SU-DHL-6 (cell line): ENCODE data around the gene MAML3.

Source experiments
- H2AFZ ChIP-seq: fragments of 200-600 bp; sonication (generic); 2 replicates; pipeline ENCODE4 v1.6.1; 2014; ENCODE audit warnings: low read depth, mild to moderate bottlenecking, moderate library complexity, mixed read lengths, antibody characterized with exemption, low read length; ENCODE audit not compliant: severe bottlenecking
- H3F3A ChIP-seq: fragments of 200-600 bp; shearing (Covaris generic); 2 replicates; pipeline ENCODE4 v1.6.0; 2016; ENCODE audit warnings: antibody characterized with exemption, mild to moderate bottlenecking; ENCODE audit not compliant: insufficient read depth
- H3K27ac ChIP-seq: fragments of 200-600 bp; sonication (generic); 2 replicates; pipeline ENCODE4 v1.5.1; 2016; ENCODE audit warnings: low read depth, mild to moderate bottlenecking, low read length, moderate library complexity, mixed read lengths
- H3K27me3 ChIP-seq: fragments of 200-600 bp; sonication (generic), shearing (Covaris generic); 2 replicates; pipeline ENCODE4 v1.6.0; 2014; ENCODE audit warnings: mild to moderate bottlenecking, low read length
- H3K36me3 ChIP-seq: fragments of 200-600 bp; sonication (generic); 2 replicates; pipeline ENCODE4 v1.6.1; 2014; ENCODE audit warnings: mild to moderate bottlenecking, low read length, mixed read lengths
- H3K4me2 ChIP-seq: fragments of 300-600, 200-600 bp; shearing (Covaris generic), sonication (generic); 2 replicates; pipeline ENCODE4 v1.6.0; 2014; ENCODE audit warnings: low read length, low read depth, mild to moderate bottlenecking; ENCODE audit not compliant: poor library complexity, severe bottlenecking
- H3K4me3 ChIP-seq: fragments of 200-600 bp; sonication (generic); 2 replicates; pipeline ENCODE4 v1.5.1; 2014; ENCODE audit warnings: antibody characterized with exemption, low read length, mild to moderate bottlenecking, mixed read lengths; ENCODE audit not compliant: insufficient read depth, poor library complexity, severe bottlenecking
- H3K79me2 ChIP-seq: fragments of 200-600 bp; sonication (generic); 2 replicates; pipeline ENCODE4 v1.6.1; 2014; ENCODE audit warnings: mild to moderate bottlenecking, low read length, moderate library complexity; ENCODE audit not compliant: insufficient read depth
- H3K9ac ChIP-seq: fragments of 200-600 bp; sonication (generic); 2 replicates; pipeline ENCODE4 v1.7.0; 2014; ENCODE audit warnings: mild to moderate bottlenecking, low read length
- H3K9me2 ChIP-seq: fragments of 200-600 bp; sonication (generic); replicated peaks from 2 replicates; pipeline ENCODE4 v1.6.1; 2014; ENCODE audit warnings: low read length; ENCODE audit not compliant: insufficient read depth
- H3K9me3 ChIP-seq: fragments of 200-600 bp; sonication (generic); 2 replicates; pipeline ENCODE4 v1.6.1; 2014; ENCODE audit warnings: low read length, mixed read lengths; ENCODE audit not compliant: insufficient read depth
- H4K20me1 ChIP-seq: fragments of 200-600 bp; sonication (generic); 2 replicates; pipeline ENCODE4 v1.6.1; 2014; ENCODE audit warnings: low read depth, mild to moderate bottlenecking, antibody characterized with exemption, low read length, moderate library complexity, mixed read lengths
- EZH2phosphoT487 ChIP-seq: fragments of 200-600 bp; sonication (generic), shearing (Covaris generic); conservative IDR thresholded peaks from 2 replicates; pipeline ENCODE4 v1.6.1; 2018; ENCODE audit warnings: mild to moderate bottlenecking, antibody characterized with exemption, low read length, moderate library complexity, mixed read lengths
- TF ChIP-seq, protein P1 (sequence below): fragments of 200-600 bp; sonication (generic); IDR thresholded peaks from one replicate; pipeline ENCODE4 v1.5.1; 2017; ENCODE audit warnings: antibody characterized with exemption, mild to moderate bottlenecking, low read length, moderate library complexity; ENCODE audit not compliant: insufficient read depth, poor library complexity, severe bottlenecking

Gene MAML3

GRCh38 chr4:139816856-139817255 lies 337.1 kb downstream of the MAML3 start:
- TF ChIP-seq, protein P1, sequence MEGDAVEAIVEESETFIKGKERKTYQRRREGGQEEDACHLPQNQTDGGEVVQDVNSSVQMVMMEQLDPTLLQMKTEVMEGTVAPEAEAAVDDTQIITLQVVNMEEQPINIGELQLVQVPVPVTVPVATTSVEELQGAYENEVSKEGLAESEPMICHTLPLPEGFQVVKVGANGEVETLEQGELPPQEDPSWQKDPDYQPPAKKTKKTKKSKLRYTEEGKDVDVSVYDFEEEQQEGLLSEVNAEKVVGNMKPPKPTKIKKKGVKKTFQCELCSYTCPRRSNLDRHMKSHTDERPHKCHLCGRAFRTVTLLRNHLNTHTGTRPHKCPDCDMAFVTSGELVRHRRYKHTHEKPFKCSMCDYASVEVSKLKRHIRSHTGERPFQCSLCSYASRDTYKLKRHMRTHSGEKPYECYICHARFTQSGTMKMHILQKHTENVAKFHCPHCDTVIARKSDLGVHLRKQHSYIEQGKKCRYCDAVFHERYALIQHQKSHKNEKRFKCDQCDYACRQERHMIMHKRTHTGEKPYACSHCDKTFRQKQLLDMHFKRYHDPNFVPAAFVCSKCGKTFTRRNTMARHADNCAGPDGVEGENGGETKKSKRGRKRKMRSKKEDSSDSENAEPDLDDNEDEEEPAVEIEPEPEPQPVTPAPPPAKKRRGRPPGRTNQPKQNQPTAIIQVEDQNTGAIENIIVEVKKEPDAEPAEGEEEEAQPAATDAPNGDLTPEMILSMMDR, result no peak
- no peak for TF ChIP-seq EZH2phosphoT487
- Histone ChIP-seq H4K20me1 (no peaks in the 10 kb centered on the region), H3K9me3 (no peaks in the 10 kb centered on the region), H3K79me2 (no peaks in the 10 kb centered on the region), H3K36me3 (no peaks in the 10 kb centered on the region), H3K27me3 (no peaks in the 10 kb centered on the region), H3K4me2 (no peak overlapping the region), H3K9ac (no peak overlapping the region), H3K27ac (no peak overlapping the region), H2AFZ (no peak overlapping the region), H3K9me2 (no peaks in the 10 kb centered on the region), H3F3A (no peaks in the 10 kb centered on the region), H3K4me3 (no peak overlapping the region)

- Histone ChIP-seq H2AFZ (no peak overlapping the region), H3K9me3 (no peaks in the 10 kb centered on the region), H3K4me2 (no peak overlapping the region), H3K27me3 (no peaks in the 10 kb centered on the region), H3K27ac (no peak overlapping the region), H3K4me3 (no peak overlapping the region), H3K9ac (no peak overlapping the region), H4K20me1 (no peaks in the 10 kb centered on the region), H3K36me3 (no peaks in the 10 kb centered on the region), H3F3A (no peaks in the 10 kb centered on the region), H3K79me2 (no peaks in the 10 kb centered on the region), H3K9me2 (no peaks in the 10 kb centered on the region)
- no peak for TF ChIP-seq EZH2phosphoT487
- TF ChIP-seq, protein P1, result no peak
These were observed 338.0 kb downstream of the MAML3 start for GRCh38 chr4:139815778-139816601.

GRCh38 chr4:139814323-139815015 lies 339.5 kb downstream of the MAML3 start:
- Histone ChIP-seq H3K9me2 (no peaks in the 10 kb centered on the region), H3K36me3 (no peaks in the 10 kb centered on the region), H3K4me2 (no peak overlapping the region), H3K4me3 (no peak overlapping the region), H3K9me3 (no peaks in the 10 kb centered on the region), H3K79me2 (no peaks in the 10 kb centered on the region), H3K27ac (no peak overlapping the region), H3K9ac (no peak overlapping the region), H4K20me1 (no peaks in the 10 kb centered on the region), H2AFZ (no peak overlapping the region), H3F3A (no peaks in the 10 kb centered on the region), H3K27me3 (no peaks in the 10 kb centered on the region)
- TF ChIP-seq EZH2phosphoT487, result no peak
- TF ChIP-seq, protein P1, result no peak
